ENCODE results near the gene FLII.
A peak's percentile ranks its signal among the peaks of the same experiment; 100 is the strongest.

Gene FLII

DNA sequence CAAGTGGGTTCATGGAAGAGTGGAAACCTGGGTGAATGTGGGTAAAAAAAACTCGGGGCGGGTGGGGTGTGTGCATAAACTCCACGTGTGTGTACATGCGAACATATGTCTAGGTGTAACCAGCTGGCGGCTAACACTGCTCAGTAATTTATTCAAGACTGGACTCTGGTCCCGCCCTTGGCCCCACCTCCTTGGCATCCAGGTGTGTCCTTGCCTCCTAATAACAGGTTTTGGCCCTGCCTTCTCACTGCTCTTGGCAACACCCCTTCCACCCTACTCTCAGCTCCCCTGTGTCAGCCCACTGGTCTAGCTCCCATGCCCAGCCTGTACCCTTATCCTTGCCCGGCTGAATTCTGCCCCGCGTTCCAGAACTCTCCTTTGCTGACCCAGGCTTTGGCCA is 8.3 kb downstream of the FLII start:
- TF ChIP-seq CTCF (IDR thresholded peaks at IDR 0.05; ENCODE audit: insufficient read depth, low read length, poor library complexity, severe bottlenecking): no peak
- Histone ChIP-seq H3K27me3 (replicated peaks; ENCODE audit: control insufficient read depth, insufficient read depth, low read length) (no peaks in the 10 kb centered on the region), H3K4me3 (replicated peaks; ENCODE audit: low read depth, low read length) (no peak overlapping the region), H3K36me3 (ENCODE audit: control insufficient read depth, insufficient read depth, low read length) (peaks cover 51% of the 10 kb centered on the region)
- DNase-seq (ENCODE audit: extremely low read depth, insufficient read length): no peak

- Histone ChIP-seq H3K36me3 (ENCODE audit: control insufficient read depth, insufficient read depth, low read length) (peaks cover 52% of the 10 kb centered on the region), H3K27me3 (replicated peaks; ENCODE audit: control insufficient read depth, insufficient read depth, low read length) (no peaks in the 10 kb centered on the region), H3K4me3 (replicated peaks; ENCODE audit: low read depth, low read length) (no peak overlapping the region)
- DNase-seq (ENCODE audit: extremely low read depth, insufficient read length): no peak
- no peak for TF ChIP-seq CTCF (IDR thresholded peaks at IDR 0.05; ENCODE audit: insufficient read depth, low read length, poor library complexity, severe bottlenecking)
Observed at GRCh38 chr17:18248811-18249210, 9.7 kb downstream of the FLII start.

GRCh38 chr17:18248300-18248731 is 10.2 kb downstream of the FLII start:
- TF ChIP-seq CTCF (IDR thresholded peaks at IDR 0.05; ENCODE audit: insufficient read depth, low read length, poor library complexity, severe bottlenecking): peak; percentile 69
- Histone ChIP-seq H3K4me3 (replicated peaks; ENCODE audit: low read depth, low read length) (no peak overlapping the region), H3K27me3 (replicated peaks; ENCODE audit: control insufficient read depth, insufficient read depth, low read length) (no peaks in the 10 kb centered on the region), H3K36me3 (ENCODE audit: control insufficient read depth, insufficient read depth, low read length) (peaks cover 51% of the 10 kb centered on the region)
- DNase-seq (ENCODE audit: extremely low read depth, insufficient read length): no peak

DNA sequence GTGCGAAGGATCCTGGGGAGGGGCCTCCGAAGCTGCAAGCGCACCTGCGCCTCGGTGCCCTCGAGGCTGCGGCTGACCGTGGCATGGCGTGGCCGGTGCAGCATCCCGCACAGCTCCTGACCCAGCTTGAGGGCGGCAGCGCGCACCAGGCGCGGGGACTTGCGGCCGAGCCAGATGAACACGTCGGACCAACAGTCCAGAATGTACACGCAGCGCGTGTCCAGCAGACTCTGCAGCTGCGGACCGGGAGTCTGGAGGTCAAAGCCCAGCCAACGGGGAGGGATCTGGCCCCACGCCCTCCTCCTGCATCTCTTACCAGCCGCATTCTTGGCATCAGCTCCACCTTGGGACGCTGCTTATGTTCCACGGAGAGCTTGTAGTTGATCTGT is 10.9 kb downstream of the FLII start:
- no peak for TF ChIP-seq CTCF (IDR thresholded peaks at IDR 0.05; ENCODE audit: insufficient read depth, low read length, poor library complexity, severe bottlenecking)
- no peaks in the 10 kb centered on the region for H3K27me3 ChIP-seq (replicated peaks; ENCODE audit: control insufficient read depth, insufficient read depth, low read length)
- H3K4me3 ChIP-seq (replicated peaks; ENCODE audit: low read depth, low read length): no peak overlapping the region
- no peak for DNase-seq (ENCODE audit: extremely low read depth, insufficient read length)
- H3K36me3 ChIP-seq (ENCODE audit: control insufficient read depth, insufficient read depth, low read length): peaks cover 48% of the 10 kb centered on the region

DNA sequence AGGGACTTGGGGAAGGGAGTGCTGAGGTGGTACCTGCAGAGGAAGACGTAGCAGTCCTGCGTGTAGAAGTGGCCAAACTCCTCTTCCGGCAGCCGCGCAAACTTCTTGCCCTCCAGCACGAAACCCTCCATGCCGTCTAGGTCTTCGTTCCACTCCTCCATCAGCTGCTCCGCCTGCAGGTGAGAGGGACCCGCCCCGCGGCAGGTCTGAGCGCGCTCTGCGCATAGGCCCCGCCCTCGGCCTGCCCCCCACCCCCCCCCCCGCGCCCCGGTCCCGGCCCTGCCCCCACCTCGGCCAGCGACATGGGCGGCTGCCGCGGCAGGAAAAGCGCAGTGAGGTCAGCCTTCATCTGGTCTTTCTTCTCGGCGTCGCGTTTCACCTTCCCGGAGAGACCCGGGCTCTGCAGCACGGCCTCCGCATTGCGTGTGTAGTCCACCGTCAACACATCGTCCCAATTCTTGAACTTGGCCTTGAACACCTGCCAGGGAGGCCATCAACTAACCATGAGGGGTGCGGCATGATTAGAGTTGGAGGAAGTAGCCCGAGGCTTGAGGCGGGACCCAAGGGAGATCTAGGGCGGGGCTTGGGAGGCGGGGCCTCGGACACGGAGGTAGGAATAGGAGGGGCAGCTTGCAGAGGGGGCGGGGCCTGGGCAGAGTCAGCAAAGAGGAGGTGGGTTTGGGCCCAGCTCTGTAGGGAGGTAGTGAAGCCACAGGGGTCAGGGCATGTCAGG is 11.5 kb downstream of the FLII start:
- Histone ChIP-seq H3K4me3 (replicated peaks; ENCODE audit: low read depth, low read length) (no peak overlapping the region), H3K36me3 (ENCODE audit: control insufficient read depth, insufficient read depth, low read length) (peaks cover 43% of the 10 kb centered on the region), H3K27me3 (replicated peaks; ENCODE audit: control insufficient read depth, insufficient read depth, low read length) (no peaks in the 10 kb centered on the region)
- DNase-seq (ENCODE audit: extremely low read depth, insufficient read length): peak; percentile 51
- TF ChIP-seq CTCF (IDR thresholded peaks at IDR 0.05; ENCODE audit: insufficient read depth, low read length, poor library complexity, severe bottlenecking): no peak

Measured in GM06990 (cell line).